ENCODE data around the gene CNPY4.

The CNPY4 gene

GRCh38 chr7:100163006-100163531 lies 43.6 kb downstream of the CNPY4 start:
- CTCF ChIA-PET: interaction anchor here (0.7 to 1.0 kb wide), 2 partner anchors 29 to 30 kb away, joined by 3 to 6 read pairs; no protein-coding TSS in a partner anchor

GRCh38 chr7:100163871-100164270 lies 44.4 kb downstream of the CNPY4 start:
- CTCF ChIA-PET: interaction anchor here (0.7 to 1.0 kb wide), 2 partner anchors 30 to 31 kb away, joined by 3 to 6 read pairs; no protein-coding TSS in a partner anchor
- H3K27ac ChIP-seq: peak overlapping the region; percentile 93

More at GRCh38 chr7:100163006-100163531, 43.6 kb downstream of the CNPY4 start:
- TF ChIP-seq CTCF (conservative IDR thresholded peaks at IDR 0.05; ENCODE audit: low read depth): no peak
- peak overlapping the region; percentile 93 for H3K27ac ChIP-seq
- DNase-seq (ENCODE audit: low spot score): peak; percentile 82
- POLR2A ChIA-PET (ENCODE audit: low non-redundant PET): no interaction called here

GRCh38 chr7:100166317-100166940 lies 47.0 kb downstream of the CNPY4 start:
- POLR2A ChIA-PET (ENCODE audit: low non-redundant PET): no interaction called here
- no peak for TF ChIP-seq CTCF (conservative IDR thresholded peaks at IDR 0.05; ENCODE audit: low read depth)
- CTCF ChIA-PET: interaction anchor here (0.6 to 0.7 kb wide), 2 partner anchors 53 to 313 kb away, joined by 3 read pairs; partner anchors contain the start of genes PVRIG and TSC22D4
- peak overlapping the region; percentile 86 for H3K27ac ChIP-seq
- no peak for DNase-seq (ENCODE audit: low spot score)

More at GRCh38 chr7:100163871-100164270, 44.4 kb downstream of the CNPY4 start:
- no peak for DNase-seq (ENCODE audit: low spot score)
- POLR2A ChIA-PET (ENCODE audit: low non-redundant PET): no interaction called here
- no peak for TF ChIP-seq CTCF (conservative IDR thresholded peaks at IDR 0.05; ENCODE audit: low read depth)

- ChIA-PET CTCF (interaction anchor here (0.6 to 0.7 kb wide), 2 partner anchors 52 to 312 kb away, joined by 3 read pairs; partner anchors contain the start of genes PVRIG and TSC22D4), POLR2A (ENCODE audit: low non-redundant PET) (interaction anchor here (1.2 kb wide), 1 partner anchor 37 kb away, joined by 3 read pairs; no protein-coding TSS in a partner anchor)
- no peak for DNase-seq (ENCODE audit: low spot score)
- no peak for TF ChIP-seq CTCF (conservative IDR thresholded peaks at IDR 0.05; ENCODE audit: low read depth)
- H3K27ac ChIP-seq: peak overlapping the region; percentile 86
These were observed 47.8 kb downstream of the CNPY4 start for GRCh38 chr7:100166970-100167911.

GRCh38 chr7:100167912-100168323 lies 48.5 kb downstream of the CNPY4 start:
- ChIA-PET POLR2A (ENCODE audit: low non-redundant PET) (interaction anchor here (1.2 kb wide), 1 partner anchor 37 kb away, joined by 3 read pairs; no protein-coding TSS in a partner anchor), CTCF (interaction anchor here (0.5 kb wide), 1 partner anchor 11 kb away, joined by 5 read pairs; no protein-coding TSS in a partner anchor)
- DNase-seq (ENCODE audit: low spot score): no peak
- TF ChIP-seq CTCF (conservative IDR thresholded peaks at IDR 0.05; ENCODE audit: low read depth): no peak
- H3K27ac ChIP-seq: peak overlapping the region; percentile 86
